ENCODE data around the gene TYW1.

DNA sequence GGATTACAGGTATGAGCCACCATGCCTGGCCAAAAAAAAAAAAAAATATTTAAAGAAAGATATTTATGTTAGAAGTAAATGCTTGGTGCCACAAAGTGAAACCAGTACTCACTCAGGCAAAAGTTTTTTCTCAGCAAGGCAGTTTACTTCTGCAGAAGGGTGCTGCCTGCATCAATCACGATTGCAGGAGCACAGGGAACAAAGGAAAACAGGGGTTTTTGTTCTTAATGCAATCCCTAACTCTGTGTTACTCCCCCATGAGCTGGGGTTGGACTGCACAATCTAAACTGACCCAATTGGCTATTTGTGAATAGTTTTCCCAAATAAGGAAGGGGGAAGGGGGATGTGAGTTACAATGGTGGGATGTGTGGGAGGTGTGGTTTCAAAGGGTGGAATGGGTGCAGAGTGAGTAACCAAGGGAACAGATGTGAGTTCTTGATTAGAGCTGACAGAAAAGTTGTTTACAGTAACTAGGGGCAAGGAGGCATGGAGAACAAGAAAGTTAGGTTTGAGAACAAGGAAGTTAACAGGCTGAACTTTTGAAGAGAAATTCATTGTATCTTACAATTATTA, 255.4 kb downstream of the TYW1 start:
- TF ChIP-seq REST (IDR thresholded peaks at IDR 0.05; ENCODE audit: insufficient read depth in 1 of 2, low read depth in 2 of 2, low read length in 2 of 2) (no peak), POLR2AphosphoS5 (IDR thresholded peaks at IDR 0.05; ENCODE audit: low read depth, low read length) (no peak)
